KOPT-K1 (cell line): ENCODE measurements around the gene SEC22B.
"Not testable (repeated sequence)": the region's sequence is repeated elsewhere in the genome, so short reads cannot be mapped to it uniquely, and the experiment has no call there.

Experiments used
- H3K27ac ChIP-seq: fragments of 200-600 bp; sonication (generic); 2 replicates; pipeline ENCODE4 v1.5.1; 2016; ENCODE audit warnings: antibody characterized with exemption, mild to moderate bottlenecking, low read depth, low read length; ENCODE audit not compliant: poor library complexity, severe bottlenecking
- H3K36me3 ChIP-seq: fragments of 200-600 bp; sonication (generic); 2 replicates; pipeline ENCODE4 v1.5.1; 2017; ENCODE audit warnings: antibody characterized with exemption, mild to moderate bottlenecking, low read length, moderate library complexity; ENCODE audit not compliant: insufficient read depth
- H3K9me3 ChIP-seq: fragments of 200-600 bp; sonication (generic); 2 replicates; pipeline ENCODE4 v1.5.1; 2017; ENCODE audit warnings: antibody characterized with exemption, low read length, mild to moderate bottlenecking; ENCODE audit not compliant: insufficient read depth, poor library complexity, severe bottlenecking

SEC22B gene

DNA sequence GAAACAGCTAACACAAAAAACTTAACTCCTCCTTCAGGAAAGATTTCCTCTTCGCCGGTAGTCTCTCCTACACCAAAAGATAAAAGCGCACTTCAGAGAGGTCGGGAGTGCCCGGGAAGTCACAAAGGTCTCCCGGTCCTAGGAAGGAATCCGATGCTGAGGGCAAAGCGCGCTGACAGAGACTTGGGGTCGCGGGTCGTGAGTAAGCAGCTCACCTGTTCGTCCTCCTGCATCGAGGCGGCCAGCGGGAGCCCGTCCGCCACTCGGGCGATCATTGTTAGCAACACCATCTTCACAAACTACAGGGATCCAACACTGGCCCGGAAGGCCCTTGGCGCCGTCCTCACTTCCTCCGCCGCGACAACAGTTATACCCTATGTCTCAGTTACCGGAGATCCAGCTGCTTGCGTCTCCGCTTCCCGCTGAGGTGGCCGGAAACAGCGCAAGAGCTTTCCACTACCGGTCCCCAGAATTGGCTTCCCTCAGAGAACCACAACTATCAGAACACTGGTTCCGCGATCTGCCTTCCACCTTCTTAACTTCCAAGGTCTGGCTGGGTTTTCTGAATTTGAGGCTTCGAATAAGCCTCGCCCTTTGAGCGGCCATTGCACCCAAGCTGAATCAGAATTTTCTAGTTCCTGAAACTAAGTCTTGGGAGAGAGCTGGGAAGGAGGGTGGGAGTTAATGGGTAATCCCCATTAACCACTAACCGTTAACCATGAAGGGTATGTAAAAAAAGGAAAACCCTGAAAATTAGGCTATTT lies at the start of gene SEC22B:
TSS of gene SEC22B (minus strand) at position 429 of the 764 bp plus-strand sequence. CDS start at position 290, 139 bp downstream.
- H3K9me3 ChIP-seq, result no peaks in the 10 kb centered on the region
- no peaks in the 10 kb centered on the region; the same call in 1 of the 2 replicates for H3K36me3 ChIP-seq
- H3K27ac ChIP-seq, result peak within 1 kb of the TSS; percentile 80

DNA sequence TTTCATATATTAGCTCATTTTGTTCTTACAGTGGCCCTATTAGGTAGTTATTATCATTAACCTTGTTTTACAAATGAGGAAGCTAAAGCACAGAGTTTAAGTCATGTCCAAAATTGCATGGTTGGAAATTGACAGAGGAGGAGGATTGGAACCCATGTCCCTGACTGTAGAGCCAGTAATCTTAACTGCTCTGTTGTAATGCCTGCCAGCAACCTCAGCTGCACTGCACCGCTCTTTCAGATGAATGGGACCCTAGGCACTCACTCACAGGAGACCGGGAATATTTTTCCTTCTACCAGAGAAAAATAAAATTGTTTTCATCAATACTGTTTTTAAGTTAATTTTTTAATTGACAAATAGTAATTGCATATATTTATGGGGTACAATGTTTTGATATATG lies 41.6 kb upstream of the SEC22B start:
- H3K36me3 ChIP-seq, H3K9me3 ChIP-seq, H3K27ac ChIP-seq: not testable (repeated sequence)

DNA sequence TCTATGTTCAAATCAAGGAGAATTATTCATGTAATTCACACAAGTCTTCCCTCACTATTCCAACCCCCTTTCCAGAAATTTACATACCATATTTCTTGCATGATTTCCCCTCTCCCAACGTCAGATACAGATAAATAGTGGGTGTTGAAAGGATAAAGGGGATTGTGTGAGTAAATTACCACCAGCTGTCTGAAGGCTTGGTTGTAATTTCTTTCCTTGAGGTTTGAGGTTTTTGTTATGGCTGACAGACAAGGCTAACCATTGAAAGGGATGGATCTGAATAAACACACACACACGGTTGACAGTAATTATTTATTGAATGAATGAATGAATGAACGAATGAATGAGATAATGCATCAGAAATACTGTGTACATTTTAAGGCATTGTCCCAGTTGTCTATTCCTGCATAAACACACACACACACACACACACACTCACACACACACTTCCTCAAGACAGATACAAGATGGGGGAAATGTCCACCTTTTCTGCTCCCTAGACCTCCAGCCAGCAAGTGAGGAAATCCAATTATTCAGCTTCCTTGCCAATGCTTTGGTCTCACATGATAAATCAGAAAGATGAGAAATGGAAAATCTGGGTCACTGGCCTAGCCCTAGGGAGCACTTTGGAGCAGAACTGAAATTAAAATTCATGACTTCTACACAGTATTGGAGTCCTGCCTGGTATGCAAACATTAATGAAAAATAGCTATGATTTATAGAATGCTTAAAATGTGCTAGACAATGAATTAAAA lies 41.0 kb upstream of the SEC22B start:
- not testable (repeated sequence) for H3K36me3 ChIP-seq, H3K9me3 ChIP-seq, H3K27ac ChIP-seq

DNA sequence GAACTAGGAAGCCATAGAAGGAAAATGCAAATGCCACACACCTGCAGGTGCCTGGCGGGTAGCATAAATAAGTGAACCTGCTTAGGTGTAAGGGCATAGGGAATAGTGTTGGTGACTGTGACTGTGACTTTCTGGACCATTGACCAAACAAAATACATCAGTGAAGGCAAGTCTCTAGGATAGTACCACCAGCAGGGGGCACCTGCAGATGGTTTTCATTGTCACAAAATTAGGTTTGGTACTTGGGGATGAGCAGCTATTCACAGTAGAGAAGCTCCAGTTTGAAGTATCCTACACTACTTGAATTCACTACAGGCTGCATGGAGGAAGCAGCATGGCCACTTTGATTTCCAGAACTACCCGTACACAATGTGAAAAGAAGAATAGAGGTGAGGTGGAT lies 37.3 kb upstream of the SEC22B start:
- H3K27ac ChIP-seq, H3K36me3 ChIP-seq, H3K9me3 ChIP-seq: not testable (repeated sequence)

DNA sequence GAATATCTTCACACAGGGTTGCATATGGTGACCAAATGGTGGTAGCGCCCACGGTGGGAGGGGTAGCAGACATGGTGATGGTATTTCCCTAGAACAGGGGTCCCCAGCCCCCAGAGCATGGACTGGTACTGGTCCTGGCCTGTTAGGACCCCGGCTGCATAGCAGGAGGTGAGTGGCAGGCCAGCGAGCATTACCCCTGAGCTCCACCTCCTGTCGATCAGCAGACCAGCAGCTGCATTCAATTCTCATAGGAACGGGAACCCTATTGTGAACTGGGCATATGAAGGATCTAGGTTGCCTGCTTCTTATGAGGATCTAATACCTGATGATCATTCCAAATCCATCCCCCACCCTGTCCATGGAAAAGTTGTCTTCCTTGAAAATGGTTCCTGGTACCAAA lies 34.4 kb upstream of the SEC22B start:
- not testable (repeated sequence) for H3K9me3 ChIP-seq, H3K27ac ChIP-seq, H3K36me3 ChIP-seq

DNA sequence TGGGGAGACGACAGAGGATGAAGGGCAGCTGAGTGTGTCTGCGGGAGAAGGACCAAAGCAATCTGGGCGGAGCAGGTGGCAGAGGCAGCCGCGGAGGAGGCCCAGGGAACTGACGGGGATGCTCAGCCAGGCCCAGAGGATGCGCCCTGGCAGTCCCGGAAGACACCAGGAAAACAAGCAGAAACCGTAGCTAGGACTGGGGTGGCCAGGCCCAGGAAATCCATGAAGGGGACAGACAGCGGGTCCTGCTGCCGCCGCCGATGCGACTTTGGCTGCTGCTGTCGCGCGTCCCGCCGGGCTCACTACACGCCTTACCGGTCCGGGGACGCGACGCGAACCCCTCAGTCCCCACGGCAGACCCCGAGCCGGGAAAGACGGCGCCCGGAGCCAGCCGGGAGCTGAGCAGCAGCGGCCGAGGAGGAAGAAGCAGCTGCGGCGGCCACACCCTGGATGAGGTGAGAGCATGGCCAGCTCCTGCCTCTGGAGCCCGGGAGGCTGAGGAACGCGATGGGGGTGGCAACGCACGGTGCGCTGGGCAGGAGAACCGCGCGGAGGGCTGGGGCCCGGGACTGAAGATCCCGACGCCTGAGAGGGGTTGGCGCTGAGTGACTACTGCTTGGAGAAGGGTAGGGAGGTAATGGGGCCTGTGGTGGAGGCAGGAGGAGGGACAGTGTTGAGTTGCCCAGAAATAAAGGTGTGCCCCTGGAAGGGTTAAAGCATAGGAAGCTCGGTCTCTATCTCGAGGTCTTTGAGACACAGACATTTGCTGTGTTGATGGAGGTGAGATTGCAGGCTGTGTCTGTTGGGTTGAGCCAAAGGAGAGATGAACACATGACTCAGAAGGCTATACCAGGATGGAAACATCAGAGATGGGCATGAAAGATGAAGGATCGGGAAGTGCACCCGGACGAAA lies 20.8 kb upstream of the SEC22B start:
- H3K9me3 ChIP-seq, H3K36me3 ChIP-seq, H3K27ac ChIP-seq: not testable (repeated sequence)

DNA sequence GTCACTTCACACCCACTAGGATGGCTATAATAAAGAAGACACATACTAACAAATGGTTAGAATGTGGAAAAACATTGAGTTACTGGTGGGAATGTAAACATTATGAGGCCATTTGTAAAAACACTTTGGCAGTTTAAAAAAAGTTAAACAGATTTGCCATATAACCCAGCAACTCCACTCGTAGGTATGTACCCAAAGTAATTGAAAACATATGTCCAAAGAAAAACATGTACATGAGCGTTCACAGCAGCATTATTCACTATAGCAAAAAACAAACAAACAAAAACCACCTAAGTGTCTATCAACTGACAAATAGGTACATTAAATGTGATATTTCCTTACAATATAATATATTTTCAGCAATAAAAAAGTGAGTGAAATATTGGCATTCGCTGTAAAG lies 12.3 kb upstream of the SEC22B start:
- not testable (repeated sequence) for H3K9me3 ChIP-seq, H3K36me3 ChIP-seq, H3K27ac ChIP-seq

DNA sequence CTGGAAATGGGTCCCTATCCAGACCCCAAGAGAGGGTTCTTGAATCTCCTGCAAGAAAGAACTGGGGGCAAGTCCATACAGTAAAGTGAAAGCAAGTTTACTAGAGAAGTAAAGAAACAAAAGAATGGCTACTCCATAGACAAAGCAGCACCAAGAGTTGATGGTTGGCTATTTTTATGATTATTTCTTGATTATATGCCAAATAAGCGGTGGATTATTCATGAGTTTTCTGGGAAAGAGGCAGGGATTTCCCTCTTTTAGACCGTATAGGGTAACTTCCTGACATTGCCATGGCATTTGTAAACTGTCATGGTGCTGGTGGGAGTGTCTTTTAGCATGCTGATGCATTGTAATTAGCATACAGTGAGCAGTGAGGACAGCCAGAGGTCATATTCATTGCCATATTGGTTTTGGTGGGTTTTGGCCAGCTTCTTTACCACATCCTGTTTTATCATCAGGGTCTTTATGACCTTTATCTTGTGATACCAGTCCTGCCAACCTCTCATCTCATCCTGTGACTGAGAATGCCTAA lies 5.9 kb upstream of the SEC22B start:
- H3K9me3 ChIP-seq, H3K36me3 ChIP-seq, H3K27ac ChIP-seq: not testable (repeated sequence)

DNA sequence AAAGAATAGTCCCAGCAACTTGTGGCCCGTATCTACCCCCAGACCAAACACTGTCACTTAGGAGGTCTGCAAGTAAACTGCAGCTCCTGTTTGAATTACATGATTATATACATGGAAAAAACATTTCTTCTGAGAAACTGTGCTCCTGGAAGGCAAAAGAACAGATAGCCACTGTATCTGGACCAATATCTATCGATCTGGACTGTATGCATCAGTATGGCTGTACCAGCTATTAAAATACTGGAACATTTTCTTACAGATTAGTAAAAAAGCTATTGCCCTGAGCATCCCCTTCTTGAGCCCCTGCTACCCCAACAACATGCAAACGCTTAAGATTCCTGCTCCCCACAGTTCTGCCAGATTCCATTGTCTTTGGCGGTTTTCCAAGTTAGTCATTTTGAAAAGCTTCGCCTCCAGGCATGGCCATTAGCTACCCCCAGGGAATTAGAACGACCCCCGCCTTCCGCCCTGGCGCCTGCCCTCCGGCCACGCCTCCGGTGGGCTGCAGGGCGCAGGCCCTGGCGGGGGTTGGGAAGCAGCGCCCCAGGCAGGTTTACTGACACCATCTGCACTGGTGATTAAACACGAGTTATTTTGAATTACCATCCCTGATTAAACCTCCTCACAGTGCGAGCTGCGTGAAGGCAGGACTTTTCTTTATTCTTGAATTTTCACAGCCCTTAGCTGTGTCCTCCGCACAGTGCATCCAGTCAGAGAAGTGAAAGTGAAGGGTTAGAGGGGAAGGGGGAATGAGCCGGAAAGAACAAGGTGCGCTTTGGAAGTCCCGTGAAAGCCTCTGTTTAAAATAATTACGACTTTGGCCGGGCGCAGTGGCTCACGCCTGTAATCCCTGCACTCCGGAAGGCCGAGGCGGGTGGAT lies 3.7 kb upstream of the SEC22B start:
- H3K36me3 ChIP-seq, H3K27ac ChIP-seq, H3K9me3 ChIP-seq: not testable (repeated sequence)

DNA sequence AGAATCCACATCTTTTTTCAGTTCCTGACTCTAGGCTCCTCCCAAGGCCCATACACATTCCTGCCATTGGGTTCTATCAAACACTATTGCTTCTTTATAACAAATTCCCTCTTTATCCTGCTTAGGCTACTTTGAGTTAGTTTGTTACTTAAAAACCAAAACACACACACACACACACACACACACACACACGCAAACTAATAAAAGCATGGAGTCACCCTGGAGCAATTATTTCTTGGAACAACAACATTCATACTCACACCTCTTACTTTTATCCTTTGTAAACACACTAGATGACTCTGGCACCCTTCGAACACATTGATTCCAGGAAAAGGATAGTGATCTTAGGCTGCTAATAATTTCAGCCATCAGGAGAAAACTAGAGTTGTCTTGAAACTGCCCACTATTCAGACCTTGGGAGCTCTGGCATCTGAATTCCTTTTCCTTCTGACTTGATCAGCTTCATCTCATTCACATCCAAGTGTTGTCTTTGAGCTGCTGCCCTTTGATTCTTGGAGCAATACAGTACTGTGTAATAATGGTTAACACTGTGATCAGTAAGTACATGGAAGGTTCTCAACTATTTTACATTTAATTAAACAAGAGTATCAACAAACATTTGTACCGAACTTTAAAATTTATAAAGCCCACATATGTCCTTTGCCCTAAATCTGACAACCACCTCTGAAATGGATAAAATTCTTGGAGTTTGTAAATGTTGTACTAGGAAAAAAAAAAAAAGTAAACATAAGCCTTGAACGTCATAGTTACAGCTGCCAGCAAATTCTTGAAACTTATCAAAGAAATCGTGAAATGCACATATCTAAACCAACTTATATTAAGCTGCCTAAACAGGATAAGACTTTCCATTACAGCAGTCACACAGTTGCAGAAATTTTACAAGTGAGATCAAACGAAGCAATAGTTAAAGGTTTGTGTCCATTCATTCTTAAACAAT lies 2.8 kb upstream of the SEC22B start:
- Histone ChIP-seq H3K36me3 (no peaks in the 10 kb centered on the region), H3K27ac (no peak overlapping the region), H3K9me3 (no peaks in the 10 kb centered on the region)

DNA sequence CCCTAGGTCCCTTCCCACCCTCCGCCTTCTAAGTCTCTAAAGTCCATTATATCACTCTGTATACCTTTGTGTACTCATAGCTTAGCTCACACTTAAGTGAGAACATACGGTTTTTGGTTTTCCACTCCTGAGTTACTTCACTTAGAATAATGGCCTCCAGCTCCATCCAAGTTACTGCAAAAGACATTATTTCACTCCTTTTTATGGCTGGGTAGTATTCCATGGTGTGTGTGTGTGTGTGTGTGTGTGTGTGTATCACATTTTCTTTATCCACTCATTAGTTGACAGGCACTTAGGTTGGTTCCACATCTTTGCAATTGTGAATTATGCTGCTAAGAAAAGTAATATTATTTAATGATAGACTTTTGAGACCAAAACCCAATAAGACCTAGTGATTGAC lies 1.7 kb upstream of the SEC22B start:
- not testable (repeated sequence) for H3K36me3 ChIP-seq, H3K27ac ChIP-seq, H3K9me3 ChIP-seq

DNA sequence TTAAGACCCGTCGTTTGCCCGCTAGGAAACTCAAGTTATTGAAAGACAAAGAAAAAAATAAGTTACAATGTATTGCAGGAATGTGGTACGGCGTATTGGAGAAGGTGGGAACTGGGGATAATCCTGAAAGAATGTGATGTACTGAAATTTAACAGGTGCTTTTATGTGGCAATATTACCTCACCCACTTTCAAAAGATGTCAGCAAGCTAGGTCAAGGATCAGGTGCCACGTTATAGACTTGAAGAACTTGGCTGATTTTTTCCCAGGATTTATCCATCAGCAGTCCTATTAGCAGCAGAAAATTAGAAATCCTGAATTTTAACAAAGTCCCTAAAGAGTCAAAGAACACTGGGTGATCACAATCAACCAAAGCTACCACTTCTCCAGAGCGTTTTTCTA lies 632 bp downstream of the SEC22B start:
- not testable (repeated sequence) for H3K36me3 ChIP-seq, H3K9me3 ChIP-seq
- H3K27ac ChIP-seq, result peak overlapping the region; percentile 80

DNA sequence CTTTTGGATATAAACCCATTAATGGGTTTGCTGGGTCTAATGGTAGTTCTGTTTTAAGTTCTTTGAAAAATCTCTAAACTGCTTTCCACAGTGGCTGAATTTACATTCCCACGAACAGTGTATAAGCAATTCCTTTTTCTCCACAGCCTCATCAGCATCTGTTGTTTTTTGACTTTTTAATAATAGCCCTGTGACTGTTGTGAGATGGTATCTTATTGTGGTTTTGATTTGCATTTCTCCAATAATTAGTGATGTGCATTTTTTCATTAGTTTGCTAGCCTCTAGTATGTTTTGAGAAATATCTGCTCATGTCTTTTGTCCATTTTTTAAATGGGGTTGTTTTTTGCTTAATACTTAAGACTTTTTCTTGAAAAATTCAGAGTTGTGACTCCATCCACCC lies 11.6 kb downstream of the SEC22B start:
- not testable (repeated sequence) for H3K9me3 ChIP-seq, H3K27ac ChIP-seq, H3K36me3 ChIP-seq
